OCI-LY3 (cell line): Measurements from ENCODE around the gene POLR2B.

Experiments used
- H2AFZ ChIP-seq: fragments of 200-600, 300-600 bp; shearing (Covaris generic); 2 replicates; pipeline ENCODE4 v1.6.0; 2014; ENCODE audit warnings: antibody characterized with exemption, low read depth, low read length
- H3K27ac ChIP-seq: fragments of 200-600, 300-600 bp; sonication (generic); 2 replicates; pipeline ENCODE4 v1.5.1; 2014; ENCODE audit warnings: mild to moderate bottlenecking, low read length, moderate library complexity, mixed read lengths
- H3K27me3 ChIP-seq: fragments of 200-600, 300-600 bp; sonication (generic); 2 replicates; pipeline ENCODE4 v1.6.1; 2014; ENCODE audit warnings: low read depth, low read length, mixed read lengths
- H3K36me3 ChIP-seq: fragments of 200-600, 300-600 bp; sonication (generic); replicated peaks from 2 replicates; pipeline ENCODE3; 2014; ENCODE audit warnings: low read depth, low read length, mixed read lengths
- H3K4me1 ChIP-seq: fragments of 300-600, 200-600 bp; sonication (generic); 2 replicates; pipeline ENCODE4 v1.6.1; 2014; ENCODE audit warnings: low read length, mixed read lengths
- H3K4me2 ChIP-seq: fragments of 200-600, 300-600 bp; sonication (generic); 2 replicates; pipeline ENCODE4 v1.6.1; 2014; ENCODE audit warnings: low read length, mixed read lengths
- H3K4me3 ChIP-seq: fragments of 300-600, 200-600 bp; sonication (generic); 2 replicates; pipeline ENCODE4 v1.5.1; 2014; ENCODE audit warnings: antibody characterized with exemption, mild to moderate bottlenecking, low read length, moderate library complexity
- H3K79me2 ChIP-seq: fragments of 300-600, 200-600 bp; shearing (Covaris generic); 2 replicates; pipeline ENCODE4 v1.6.1; 2014; ENCODE audit warnings: mild to moderate bottlenecking, low read length, mixed read lengths
- H3K9ac ChIP-seq: fragments of 300-600, 200-600 bp; shearing (Covaris generic); 2 replicates; pipeline ENCODE4 v1.6.0; 2014; ENCODE audit warnings: mild to moderate bottlenecking, low read length, moderate library complexity
- H3K9me3 ChIP-seq: fragments of 200-600, 300-600 bp; shearing (Covaris generic); 2 replicates; pipeline ENCODE4 v1.6.1; 2014; ENCODE audit warnings: low read length, mixed read lengths; ENCODE audit not compliant: insufficient read depth
- H4K20me1 ChIP-seq: fragments of 200-600, 300-600 bp; sonication (generic); 2 replicates; pipeline ENCODE4 v1.6.1; 2016; ENCODE audit warnings: low read length, mixed read lengths; ENCODE audit not compliant: insufficient read depth
- CTCF ChIP-seq: fragments of 200-600, 300-600 bp; sonication (generic); IDR thresholded peaks from 2 replicates; pipeline ENCODE4 v1.5.1; 2014; ENCODE audit warnings: antibody characterized with exemption, low read length, low read depth
- EZH2phosphoT487 ChIP-seq: fragments of 200-600 bp; shearing (Covaris generic); IDR thresholded peaks from 2 replicates; pipeline ENCODE4 v1.6.1; 2018; ENCODE audit warnings: antibody characterized with exemption, mixed run types, low read depth

Gene POLR2B

GRCh38 chr4:56958111-56958517 is 20.6 kb upstream of the POLR2B start:
- Histone ChIP-seq H3K9ac (no peak overlapping the region), H2AFZ (no peak overlapping the region), H3K4me1 (no peaks in the 10 kb centered on the region), H3K27ac (no peak overlapping the region), H3K36me3 (peaks cover 4% of the 10 kb centered on the region), H4K20me1 (no peaks in the 10 kb centered on the region), H3K4me2 (no peak overlapping the region), H3K9me3 (no peaks in the 10 kb centered on the region), H3K27me3 (no peaks in the 10 kb centered on the region), H3K79me2 (no peaks in the 10 kb centered on the region), H3K4me3 (no peak overlapping the region)
- TF ChIP-seq CTCF, result no peak
- no peak for TF ChIP-seq EZH2phosphoT487

- H3K36me3 ChIP-seq, result peaks cover 4% of the 10 kb centered on the region
- no peaks in the 10 kb centered on the region for H3K4me1 ChIP-seq
- H3K4me2 ChIP-seq, result no peak overlapping the region
- H4K20me1 ChIP-seq, result no peaks in the 10 kb centered on the region
- no peak overlapping the region for H3K9ac ChIP-seq
- H2AFZ ChIP-seq, result no peak overlapping the region
- no peaks in the 10 kb centered on the region for H3K79me2 ChIP-seq
- H3K9me3 ChIP-seq, result no peaks in the 10 kb centered on the region
- no peak for TF ChIP-seq CTCF
- no peak for TF ChIP-seq EZH2phosphoT487
- no peak overlapping the region for H3K27ac ChIP-seq
- H3K4me3 ChIP-seq, result no peak overlapping the region
- H3K27me3 ChIP-seq, result no peaks in the 10 kb centered on the region
These were observed 19.6 kb upstream of the POLR2B start for GRCh38 chr4:56959100-56959499.

GRCh38 chr4:56961107-56961500 is 17.6 kb upstream of the POLR2B start:
- Histone ChIP-seq H3K9me3 (no peaks in the 10 kb centered on the region), H3K36me3 (peaks cover 11% of the 10 kb centered on the region), H3K4me3 (no peak overlapping the region), H3K4me2 (no peak overlapping the region), H4K20me1 (no peaks in the 10 kb centered on the region), H2AFZ (no peak overlapping the region), H3K79me2 (no peaks in the 10 kb centered on the region), H3K27ac (no peak overlapping the region), H3K9ac (no peak overlapping the region), H3K27me3 (no peaks in the 10 kb centered on the region), H3K4me1 (no peaks in the 10 kb centered on the region)
- no peak for TF ChIP-seq CTCF
- TF ChIP-seq EZH2phosphoT487, result no peak

- Histone ChIP-seq H3K79me2 (peaks cover 39% of the 10 kb centered on the region), H3K36me3 (peaks cover 64% of the 10 kb centered on the region)
These were observed 7.3 kb upstream of the POLR2B start for GRCh38 chr4:56971383-56971782.

More at GRCh38 chr4:56971383-56971782, 7.3 kb upstream of the POLR2B start:
- Histone ChIP-seq H4K20me1 (peaks cover 7% of the 10 kb centered on the region), H3K4me1 (peaks cover 5% of the 10 kb centered on the region), H3K27me3 (no peaks in the 10 kb centered on the region), H3K9me3 (peaks cover 14% of the 10 kb centered on the region; the same call in 1 of the 2 replicates), H3K4me2 (no peak overlapping the region), H3K27ac (no peak overlapping the region), H2AFZ (no peak overlapping the region), H3K9ac (no peak overlapping the region), H3K4me3 (no peak overlapping the region)
- TF ChIP-seq CTCF (no peak), EZH2phosphoT487 (no peak)
